Measurements from ENCODE around the gene ATOX1. TPM values are rescaled to one million over a fixed set of nuclear protein-coding genes. Genes with fewer than 3 reads are reported as not detected.

The ATOX1 gene
- total and polyA plus RNA-seq, 11 donors, result 52.1 to 149 (median 71.2) TPM

- WGBS, 4 donors, result 16 to 26% (median 21%) methylated on average over 9 of the region's 9 CpGs
- Histone ChIP-seq H3K4me1 (peaks cover 0 to 46% (median 18%) of the 10 kb centered on the region in 12 donors), H3K4me3 (peak overlapping the region; percentile 42 to 97 (median 84)), H3K36me3 (peaks cover 0 to 12% (median 0%) of the 10 kb centered on the region in 9 donors), H3K27ac (peak overlapping the region in 9 of 12 donors; percentile 80 to 91 (median 86)), H3K27me3 (no peaks in the 10 kb centered on the region), H3K9me3 (no peaks in the 10 kb centered on the region)
- TF ChIP-seq CTCF (IDR thresholded peaks at IDR 0.05) (no peak), POLR2A (IDR thresholded peaks at IDR 0.05) (no peak)
- intact Hi-C loops (cut with DNase I), result loop anchor here in 1 of 10 donors (5.0 kb wide), 1 partner anchor 515 kb away; no protein-coding TSS in a partner anchor
- ATAC-seq, result peak in 2 of 4 donors; percentile 5 to 15
- DNase-seq, result peak in 1 of 5 donors; percentile 29
Measured at GRCh38 chr5:151757233-151758140, 944 bp downstream of the ATOX1 start.

- no peak for TF ChIP-seq POLR2A (IDR thresholded peaks at IDR 0.05)
- no peak for TF ChIP-seq CTCF (IDR thresholded peaks at IDR 0.05)
- no peak for DNase-seq
- 94 to 100% (median 95%) methylated on average over 3 of the region's 3 CpGs for WGBS, 4 donors
- no peak overlapping the region for H3K4me3 ChIP-seq
- no peak for ATAC-seq
- no peaks in the 10 kb centered on the region for H3K9me3 ChIP-seq
- peaks cover 0 to 54% (median 18%) of the 10 kb centered on the region in 12 donors for H3K4me1 ChIP-seq
- H3K27me3 ChIP-seq, result no peaks in the 10 kb centered on the region
- H3K27ac ChIP-seq, result no peak overlapping the region
- peaks cover 0 to 13% (median 0%) of the 10 kb centered on the region in 9 donors for H3K36me3 ChIP-seq
- intact Hi-C loops (cut with DNase I), result loop anchor here in 1 of 10 donors (5.0 kb wide), 1 partner anchor 517 kb away; no protein-coding TSS in a partner anchor
Measured at GRCh38 chr5:151755383-151755782, 3.0 kb downstream of the ATOX1 start.

- Histone ChIP-seq H3K36me3 (peaks cover 0 to 13% (median 5%) of the 10 kb centered on the region in 9 donors), H3K27ac (no peak overlapping the region), H3K4me3 (no peak overlapping the region), H3K9me3 (no peaks in the 10 kb centered on the region), H3K27me3 (no peaks in the 10 kb centered on the region), H3K4me1 (peaks cover 0 to 60% (median 3%) of the 10 kb centered on the region in 12 donors)
- 94 to 100% (median 97%) methylated on average over 4 of the region's 4 CpGs for WGBS, 4 donors
- DNase-seq (no peak), ATAC-seq (no peak)
- intact Hi-C loops (cut with DNase I), result no loop called here
- TF ChIP-seq POLR2A (IDR thresholded peaks at IDR 0.05) (no peak), CTCF (IDR thresholded peaks at IDR 0.05) (no peak)
Measured at GRCh38 chr5:151751593-151751992, 6.8 kb downstream of the ATOX1 start.

- intact Hi-C loops (cut with DNase I), result no loop called here
- TF ChIP-seq CTCF (IDR thresholded peaks at IDR 0.05) (no peak), POLR2A (IDR thresholded peaks at IDR 0.05) (no peak)
- peaks cover 0 to 60% (median 7%) of the 10 kb centered on the region in 12 donors for H3K4me1 ChIP-seq
Measured at GRCh38 chr5:151751091-151751490, 7.3 kb downstream of the ATOX1 start.

More at GRCh38 chr5:151751091-151751490, 7.3 kb downstream of the ATOX1 start:
- 91 to 99% (median 94%) methylated on average over 4 of the region's 4 CpGs for WGBS, 4 donors
- DNase-seq, result no peak
- no peaks in the 10 kb centered on the region for H3K27me3 ChIP-seq
- H3K9me3 ChIP-seq, result no peaks in the 10 kb centered on the region
- H3K27ac ChIP-seq, result no peak overlapping the region
- no peak for ATAC-seq
- peaks cover 0 to 15% (median 5%) of the 10 kb centered on the region in 9 donors for H3K36me3 ChIP-seq
- H3K4me3 ChIP-seq, result no peak overlapping the region

All from heart left ventricle (tissue), 16 donors.